HG02885 (cell line): ENCODE results near the gene MAP4K5.

Experiments
- ATAC-seq: cut with Tn5 transposase; IDR thresholded peaks from one replicate; pipeline ENCODE4 v1.9.1; 2021; ENCODE audit warnings: mild to moderate bottlenecking; ENCODE audit not compliant: unreplicated experiment, poor library complexity

MAP4K5 gene

GRCh38 chr14:50488521-50488920 is 43.8 kb downstream of the MAP4K5 start:
- no peak for ATAC-seq

DNA sequence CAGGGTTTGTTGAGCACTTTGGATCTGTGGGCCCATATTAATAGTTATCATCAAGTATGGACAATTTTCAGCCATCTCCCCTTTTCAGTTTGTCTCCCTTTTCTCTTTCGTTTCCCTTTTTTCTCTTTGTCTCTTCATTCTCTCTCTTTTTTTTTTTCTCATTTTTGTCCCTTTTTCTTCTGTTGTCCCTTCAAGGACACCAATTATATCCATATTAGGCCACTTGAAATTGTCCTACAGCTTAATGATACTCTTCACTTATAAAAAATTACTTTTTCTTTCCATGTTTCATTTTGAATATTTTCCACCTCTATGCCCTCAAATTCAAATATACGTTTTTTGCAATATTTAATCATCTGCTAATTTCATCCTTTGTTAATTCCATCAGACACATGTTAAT is 53.3 kb downstream of the MAP4K5 start:
- no peak for ATAC-seq

DNA sequence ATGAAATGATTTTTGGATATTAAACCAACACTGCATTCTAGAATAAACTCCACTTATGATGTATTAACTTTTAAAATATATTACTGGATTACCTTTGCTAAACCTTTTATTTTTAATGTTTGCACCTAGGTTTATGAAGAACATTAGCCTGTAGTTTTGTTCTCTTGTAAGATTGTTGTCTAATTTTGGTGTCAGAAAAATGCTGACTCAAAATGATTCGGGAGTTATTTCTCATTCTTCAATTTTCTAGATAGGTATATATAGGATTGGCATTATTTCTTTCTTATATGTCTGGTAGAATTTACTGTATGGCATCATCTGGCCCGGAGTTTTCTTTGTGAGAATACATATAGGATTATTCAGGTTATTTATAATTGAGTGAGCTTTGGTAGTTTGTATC is 54.6 kb downstream of the MAP4K5 start:
- no peak for ATAC-seq

GRCh38 chr14:50476134-50476533 is 56.2 kb downstream of the MAP4K5 start:
- no peak for ATAC-seq

DNA sequence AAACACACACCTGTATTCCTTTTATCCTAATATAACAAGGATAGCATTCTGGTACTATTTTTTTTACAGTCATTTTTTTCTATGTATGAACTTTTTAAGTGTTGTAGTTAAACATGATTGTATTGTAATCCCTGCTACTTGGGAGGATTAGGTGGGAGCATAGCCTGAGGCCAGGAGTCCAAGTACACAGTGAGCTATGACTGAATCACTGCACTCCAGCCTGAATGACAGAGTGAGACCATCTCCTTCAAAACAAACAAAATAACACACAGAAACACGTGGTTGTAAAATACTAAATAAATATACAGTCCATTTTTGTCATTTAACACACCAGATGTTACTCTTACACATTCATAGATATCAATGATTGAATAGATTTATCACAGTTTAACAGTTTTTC is 56.9 kb downstream of the MAP4K5 start:
- ATAC-seq: no peak

DNA sequence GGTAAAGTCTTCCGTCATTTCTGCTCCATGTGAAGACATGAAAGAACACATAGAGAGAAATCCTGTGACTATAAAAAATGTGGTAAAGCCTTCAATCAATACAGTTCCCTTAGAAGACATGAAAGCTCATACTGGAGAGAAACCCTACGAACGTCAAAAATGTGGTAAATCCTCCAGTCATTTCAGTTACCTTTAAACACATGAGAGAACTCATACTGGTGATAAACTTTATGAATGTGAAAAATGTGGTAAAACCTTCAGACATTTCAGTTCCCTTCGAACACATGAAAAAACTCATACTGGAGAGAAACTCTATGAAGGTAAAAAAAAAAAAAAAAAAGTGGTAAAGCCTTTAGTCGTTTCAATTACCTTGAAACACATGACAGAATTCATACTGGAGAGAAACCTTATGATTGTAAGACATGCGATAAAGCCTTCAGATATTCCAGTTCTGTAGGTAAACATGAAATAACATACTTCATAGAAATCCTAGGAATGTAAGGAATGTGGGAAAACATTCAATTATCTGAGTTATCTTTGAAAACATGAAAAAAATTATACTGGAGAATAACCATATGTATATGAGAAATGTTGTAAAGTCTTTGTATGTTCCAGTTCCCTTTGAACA is 60.4 kb downstream of the MAP4K5 start:
- ATAC-seq: no peak

GRCh38 chr14:50469982-50470381 is 62.4 kb downstream of the MAP4K5 start:
- ATAC-seq: no peak

- ATAC-seq: no peak
These were observed 70.3 kb downstream of the MAP4K5 start for GRCh38 chr14:50462111-50462510.

GRCh38 chr14:50453869-50454268 is 78.5 kb downstream of the MAP4K5 start:
- no peak for ATAC-seq

DNA sequence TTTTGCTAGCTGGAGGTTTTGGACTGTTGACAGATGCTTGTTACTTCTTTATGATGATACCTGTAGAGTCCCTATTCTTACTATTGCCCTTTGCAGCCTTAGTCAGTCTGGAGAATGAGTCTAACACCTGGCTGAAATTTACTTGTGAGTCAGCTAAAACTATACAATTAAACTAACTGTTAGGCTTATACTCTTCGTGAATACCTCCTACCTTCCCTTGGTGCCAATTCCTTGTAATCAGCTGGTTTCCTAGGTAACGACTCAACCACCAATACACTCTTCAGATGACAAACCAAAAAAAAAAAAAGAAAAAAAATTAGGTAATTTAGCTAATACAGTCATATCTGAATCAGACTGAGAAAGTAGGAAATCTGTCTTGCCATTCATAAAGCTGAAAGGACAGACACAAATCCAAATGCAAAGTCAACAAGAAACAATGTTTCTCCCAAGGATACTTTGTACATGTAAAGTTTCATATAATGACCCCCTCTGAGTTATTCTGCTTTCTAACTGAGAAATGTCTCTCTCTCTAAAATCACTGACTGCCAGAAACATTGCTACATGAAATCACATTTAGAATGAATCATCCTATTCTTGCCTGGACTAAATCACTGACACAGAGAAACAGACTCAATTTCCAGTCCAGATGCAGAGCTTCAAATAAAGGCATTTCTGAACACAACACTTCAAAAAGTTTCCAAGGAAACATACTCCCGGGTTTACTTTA is 79.2 kb downstream of the MAP4K5 start:
- no peak for ATAC-seq

- ATAC-seq: no peak
These were observed 80.1 kb downstream of the MAP4K5 start for GRCh38 chr14:50452296-50452695.

GRCh38 chr14:50451854-50452253 is 80.5 kb downstream of the MAP4K5 start:
- no peak for ATAC-seq

DNA sequence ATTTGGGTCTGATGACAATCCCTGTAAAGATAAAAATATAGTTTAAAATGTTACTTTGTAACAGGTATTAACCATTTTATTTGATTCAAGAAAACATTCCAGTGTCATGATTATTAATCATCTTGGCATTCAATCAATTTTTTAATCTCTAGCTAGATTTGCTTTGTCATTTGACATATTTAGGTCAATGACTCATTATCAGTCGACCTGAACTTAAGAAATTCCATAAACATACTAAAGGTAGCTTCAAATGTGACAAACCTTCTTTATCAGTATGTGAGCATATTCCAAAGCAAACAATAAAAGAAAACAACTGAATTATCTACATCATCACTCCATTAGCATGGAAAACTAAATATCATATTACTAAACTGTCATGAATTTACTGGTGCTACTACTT is 84.9 kb downstream of the MAP4K5 start:
- ATAC-seq: no peak

GRCh38 chr14:50434528-50434927 is 97.8 kb downstream of the MAP4K5 start:
- ATAC-seq: no peak

- no peak for ATAC-seq
These were observed 100.2 kb downstream of the MAP4K5 start for GRCh38 chr14:50432131-50432530.

DNA sequence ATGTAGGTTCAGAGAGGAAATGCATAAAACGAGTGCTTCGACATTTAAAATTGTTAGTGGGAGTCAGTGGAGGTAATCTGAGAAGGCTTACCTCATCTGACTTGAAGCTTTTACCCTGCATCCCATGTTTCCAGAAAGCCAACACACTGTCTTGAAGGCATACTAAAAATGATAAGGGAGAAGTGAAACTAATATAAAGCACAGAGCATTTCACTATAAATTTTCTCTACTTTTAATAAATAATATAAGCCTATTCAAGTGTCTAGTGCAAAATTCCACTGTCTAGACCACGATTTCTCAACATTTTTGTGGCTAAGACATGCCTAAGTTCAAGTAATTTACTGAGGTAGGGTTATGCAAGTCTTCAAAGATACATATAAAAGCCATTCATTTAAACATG is 106.6 kb downstream of the MAP4K5 start:
- no peak for ATAC-seq

DNA sequence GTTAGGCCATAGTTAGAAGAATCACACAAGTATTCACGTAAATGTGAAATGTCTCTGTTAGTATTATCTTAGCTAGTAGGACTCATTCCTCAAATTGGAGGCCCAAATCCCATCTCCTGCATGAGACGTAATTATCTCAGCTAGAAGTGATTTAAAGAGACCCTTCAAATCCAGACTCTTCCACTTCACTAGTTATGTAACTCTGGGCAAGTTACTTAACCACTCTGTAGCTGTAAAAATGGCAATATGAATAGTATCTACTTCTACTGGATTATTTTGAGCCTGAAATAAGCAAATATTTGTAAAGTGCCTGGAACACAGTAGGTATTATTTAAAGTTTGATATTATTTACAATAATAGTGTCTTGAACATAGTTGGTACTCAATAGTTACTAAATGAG is 107.3 kb downstream of the MAP4K5 start:
- no peak for ATAC-seq

DNA sequence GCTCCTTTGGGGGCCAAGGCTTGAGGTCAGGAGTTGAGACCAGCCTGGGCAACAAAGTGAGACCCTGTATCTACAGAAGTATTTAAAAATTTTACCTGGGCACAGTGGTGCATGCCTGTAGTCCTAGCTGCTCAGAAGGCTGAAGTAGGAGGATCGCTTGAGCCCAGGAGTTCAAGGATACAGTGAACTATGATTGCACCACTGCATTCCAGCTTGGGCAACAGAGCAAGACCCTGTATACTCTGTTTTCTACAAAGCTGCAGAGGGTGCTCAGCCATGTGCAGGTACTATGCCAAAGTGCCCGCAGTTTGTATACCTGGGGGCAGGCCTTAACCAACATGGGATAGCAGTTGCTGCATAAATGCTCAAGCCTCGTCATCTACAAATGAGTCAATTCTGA is 108.8 kb downstream of the MAP4K5 start:
- no peak for ATAC-seq

GRCh38 chr14:50421499-50421898 is 110.9 kb downstream of the MAP4K5 start:
- ATAC-seq: no peak

DNA sequence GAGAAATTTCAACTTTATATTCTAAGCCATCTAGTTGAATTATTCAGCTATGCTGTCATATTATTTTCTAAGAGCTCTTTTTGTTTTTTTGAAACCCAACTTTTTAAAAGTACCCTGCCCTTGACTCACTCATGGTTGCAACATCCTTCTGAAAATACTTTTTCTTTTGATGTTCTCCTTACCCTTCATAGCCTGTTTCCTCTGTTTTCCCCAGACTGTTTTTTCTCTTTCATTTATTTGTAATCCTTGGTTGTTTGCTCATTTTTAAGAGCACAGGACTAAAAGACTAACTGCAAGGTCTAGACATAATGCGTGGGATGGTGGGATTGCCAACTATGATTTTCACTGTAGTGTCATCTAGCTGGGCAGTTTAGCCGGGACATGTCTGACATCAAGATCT is 114.5 kb downstream of the MAP4K5 start:
- ATAC-seq: no peak

DNA sequence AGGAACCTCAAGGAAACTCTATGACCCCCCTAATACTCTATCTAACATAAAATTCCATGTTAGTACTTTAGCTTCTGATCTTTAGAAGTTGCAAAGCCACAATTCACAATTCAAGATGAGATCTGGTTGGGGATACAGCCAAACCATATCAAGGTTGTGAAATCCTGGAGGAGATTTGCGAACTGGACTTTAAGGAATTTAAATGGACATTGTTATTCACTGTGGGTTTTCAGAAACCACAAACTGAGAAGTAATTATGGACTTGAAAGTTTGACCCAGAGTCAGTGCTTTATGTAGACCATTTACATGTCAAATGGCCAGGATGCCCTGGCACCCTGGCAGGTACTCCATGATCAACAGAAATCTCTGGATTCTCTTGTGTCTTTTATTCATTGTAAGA is 121.4 kb downstream of the MAP4K5 start:
- ATAC-seq: no peak

DNA sequence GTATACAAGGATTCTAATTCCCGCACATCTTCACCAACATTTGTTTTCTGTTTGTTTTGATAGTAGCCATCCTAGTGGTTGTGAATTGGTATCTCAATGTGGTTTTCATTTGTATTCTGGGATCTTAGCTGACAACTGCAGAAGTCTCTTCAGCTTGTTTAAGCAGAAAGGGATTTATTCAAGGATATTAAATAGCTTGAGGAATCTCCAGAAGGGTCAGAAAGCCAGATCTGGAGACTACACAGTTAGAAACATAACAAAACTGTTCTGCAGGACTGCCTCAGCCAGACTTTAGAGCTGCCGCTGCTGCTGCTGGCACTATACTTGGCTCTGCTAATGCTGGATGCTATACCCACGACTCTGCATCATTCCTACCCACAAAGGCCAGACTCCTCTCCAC is 122.3 kb downstream of the MAP4K5 start:
- ATAC-seq: no peak
